ENCODE data around the gene EPAS1.

DNA sequence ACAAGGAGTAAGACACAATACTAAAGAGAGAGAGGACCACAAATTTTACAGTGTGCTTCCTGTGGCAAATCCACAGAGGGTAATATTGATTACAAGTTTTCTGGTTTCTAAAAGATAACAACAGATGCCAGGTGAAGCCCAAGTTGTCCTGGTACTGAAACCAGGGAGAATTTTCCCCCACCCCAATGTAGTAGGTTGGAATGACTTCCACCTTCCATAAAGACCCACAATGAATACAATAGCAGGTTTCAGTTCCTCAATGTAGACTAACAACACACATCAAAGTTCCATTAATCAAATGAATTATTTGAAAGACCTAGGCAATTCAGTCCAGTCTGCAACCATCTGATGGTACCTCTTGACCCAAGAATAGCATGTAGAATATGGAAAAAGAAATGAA, 138.1 kb downstream of the EPAS1 start:
- TF ChIP-seq, protein P1, sequence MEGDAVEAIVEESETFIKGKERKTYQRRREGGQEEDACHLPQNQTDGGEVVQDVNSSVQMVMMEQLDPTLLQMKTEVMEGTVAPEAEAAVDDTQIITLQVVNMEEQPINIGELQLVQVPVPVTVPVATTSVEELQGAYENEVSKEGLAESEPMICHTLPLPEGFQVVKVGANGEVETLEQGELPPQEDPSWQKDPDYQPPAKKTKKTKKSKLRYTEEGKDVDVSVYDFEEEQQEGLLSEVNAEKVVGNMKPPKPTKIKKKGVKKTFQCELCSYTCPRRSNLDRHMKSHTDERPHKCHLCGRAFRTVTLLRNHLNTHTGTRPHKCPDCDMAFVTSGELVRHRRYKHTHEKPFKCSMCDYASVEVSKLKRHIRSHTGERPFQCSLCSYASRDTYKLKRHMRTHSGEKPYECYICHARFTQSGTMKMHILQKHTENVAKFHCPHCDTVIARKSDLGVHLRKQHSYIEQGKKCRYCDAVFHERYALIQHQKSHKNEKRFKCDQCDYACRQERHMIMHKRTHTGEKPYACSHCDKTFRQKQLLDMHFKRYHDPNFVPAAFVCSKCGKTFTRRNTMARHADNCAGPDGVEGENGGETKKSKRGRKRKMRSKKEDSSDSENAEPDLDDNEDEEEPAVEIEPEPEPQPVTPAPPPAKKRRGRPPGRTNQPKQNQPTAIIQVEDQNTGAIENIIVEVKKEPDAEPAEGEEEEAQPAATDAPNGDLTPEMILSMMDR (IDR thresholded peaks at IDR 0.05) = no peak
- TF ChIP-seq POLR2A (IDR thresholded peaks at IDR 0.05) = no peak

Measured in heart left ventricle (tissue), 13 donors.